ENCODE data around the gene TMEM191B.
"Not testable (repeated sequence)": the region's sequence is repeated elsewhere in the genome, so short reads cannot be mapped to it uniquely, and the experiment has no call there.

TMEM191B gene

GRCh38 chr22:18527752-18528596 lies at the start of gene TMEM191B:
TMEM191B (plus strand) TSS chr22:18527802; CDS start chr22:18527981, 179 bp downstream.
- not testable (repeated sequence) for DNase-seq

- DNase-seq: not testable (repeated sequence)
These were observed 31.4 kb upstream of the TMEM191B start for GRCh38 chr22:18496227-18496626.

GRCh38 chr22:18511327-18511726 lies 16.3 kb upstream of the TMEM191B start:
- DNase-seq: not testable (repeated sequence)

- DNase-seq: not testable (repeated sequence)
These were observed 15.2 kb upstream of the TMEM191B start for GRCh38 chr22:18512378-18512777.

GRCh38 chr22:18513454-18513853 lies 14.1 kb upstream of the TMEM191B start:
- not testable (repeated sequence) for DNase-seq

GRCh38 chr22:18518061-18518460 lies 9.5 kb upstream of the TMEM191B start, which contains the start of gene GGTLC3:
GGTLC3 (minus strand) TSS chr22:18518161; CDS start chr22:18517897, 264 bp downstream.
- DNase-seq: not testable (repeated sequence)

- not testable (repeated sequence) for DNase-seq
These were observed 4.8 kb upstream of the TMEM191B start for GRCh38 chr22:18522762-18523161.

GRCh38 chr22:18523328-18523727 lies 4.3 kb upstream of the TMEM191B start:
- DNase-seq: not testable (repeated sequence)

- peak; percentile 87 for DNase-seq
These were observed 1.2 kb downstream of the TMEM191B start for GRCh38 chr22:18528597-18529415.

GRCh38 chr22:18529416-18530145 lies 2.0 kb downstream of the TMEM191B start:
- not testable (repeated sequence) for DNase-seq

GRCh38 chr22:18533633-18534032 lies 6.0 kb downstream of the TMEM191B start:
- DNase-seq: not testable (repeated sequence)

- DNase-seq: not testable (repeated sequence)
These were observed 6.7 kb downstream of the TMEM191B start for GRCh38 chr22:18534315-18534714.

GRCh38 chr22:18539994-18540393 lies 12.4 kb downstream of the TMEM191B start:
- not testable (repeated sequence) for DNase-seq

GRCh38 chr22:18543400-18543799 lies 15.8 kb downstream of the TMEM191B start:
- DNase-seq: not testable (repeated sequence)

- not testable (repeated sequence) for DNase-seq
These were observed 17.0 kb downstream of the TMEM191B start for GRCh38 chr22:18544615-18545014.

GRCh38 chr22:18549458-18550179 lies 22.0 kb downstream of the TMEM191B start:
- DNase-seq: not testable (repeated sequence)

GRCh38 chr22:18551046-18551445 lies 23.4 kb downstream of the TMEM191B start:
- not testable (repeated sequence) for DNase-seq

GRCh38 chr22:18552839-18553597 lies 25.4 kb downstream of the TMEM191B start:
- not testable (repeated sequence) for DNase-seq

GRCh38 chr22:18554280-18555256 lies 27.0 kb downstream of the TMEM191B start:
- not testable (repeated sequence) for DNase-seq

GRCh38 chr22:18558516-18558915 lies 30.9 kb downstream of the TMEM191B start:
- not testable (repeated sequence) for DNase-seq
